ENCODE measurements around the gene ZNF618. TPM values are rescaled to one million over a fixed set of nuclear protein-coding genes. Genes with fewer than 3 reads are reported as not detected.

ZNF618 gene
- polyA plus RNA-seq, 1 of the 3 experiments (the other 2 are of a cell fraction): 6.2 TPM

DNA sequence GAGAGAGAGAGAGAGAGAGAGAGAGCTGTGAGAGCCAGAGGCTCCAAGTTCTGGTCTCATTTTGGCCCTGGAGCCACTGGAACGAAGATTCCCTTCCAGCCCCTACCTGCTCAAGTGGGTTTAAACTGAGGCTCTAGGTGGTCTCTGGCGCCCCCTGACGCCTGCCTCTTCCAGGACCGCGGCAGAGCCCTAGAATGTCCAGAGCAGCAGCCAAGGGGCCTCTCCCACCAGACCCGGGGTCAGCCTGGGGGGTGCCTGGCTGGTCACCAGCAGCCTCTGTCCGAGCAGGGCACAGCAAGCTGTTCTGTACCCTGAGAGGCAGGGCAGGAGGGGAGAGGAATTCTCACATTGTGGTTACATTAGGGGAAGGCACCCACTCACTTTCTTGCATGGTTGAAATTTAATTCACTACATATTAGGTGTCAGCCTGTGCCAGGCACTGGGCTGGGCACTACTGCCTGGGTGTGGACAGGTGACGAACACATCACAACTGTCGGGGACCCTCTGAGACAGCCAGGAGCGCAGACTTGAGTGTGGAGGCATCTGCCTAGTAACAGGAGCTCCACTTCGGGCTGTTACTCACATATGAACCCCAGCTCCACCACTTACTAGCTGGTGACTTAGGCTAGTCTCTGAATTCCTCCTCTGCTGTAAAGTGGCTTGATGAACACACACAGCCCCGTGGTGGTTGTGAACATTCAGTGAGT lies 157.4 kb downstream of the ZNF618 start:
- Histone ChIP-seq H3K27me3 (ENCODE audit: insufficient read depth) (no peaks in the 10 kb centered on the region), H4K20me1 (ENCODE audit: insufficient read depth) (no peaks in the 10 kb centered on the region), H3F3A (replicated peaks; ENCODE audit: insufficient read depth) (no peaks in the 10 kb centered on the region), H3K4me1 (ENCODE audit: control insufficient read depth in 1 of 2, insufficient read depth in 2 of 2, low read depth in 1 of 2, low read length in 1 of 2) (no peaks in the 10 kb centered on the region; a peak in 1 of 4 replicates), H3K9ac (no peak overlapping the region), H3K27ac (ENCODE audit: low read depth in 2 of 2, low read length in 1 of 2) (no peak overlapping the region), H3K4me3 (ENCODE audit: low read depth in 2 of 2, low read length in 1 of 2) (peak overlapping the region in 1 of 2 experiments; percentile 23; a peak in 1 of 4 replicates), H3K36me3 (replicated peaks in 1 of 2; ENCODE audit: control insufficient read depth in 1 of 2, insufficient read depth in 2 of 2, low read length in 1 of 2) (peaks cover 20 to 73% of the 10 kb centered on the region in 2 experiments), H3K9me3 (no peaks in the 10 kb centered on the region), H2AFZ (ENCODE audit: low read depth) (no peak overlapping the region), H3K79me2 (ENCODE audit: insufficient read depth) (no peaks in the 10 kb centered on the region), H3K4me2 (no peak overlapping the region), H3K9me2 (no peaks in the 10 kb centered on the region)
- ChIA-PET CTCF (interaction anchor here (0.6 to 3.7 kb wide), 23 partner anchors 10 to 352 kb away, joined by 3 to 26 read pairs (median 4); partner anchors contain the start of gene ZNF618), POLR2A (no interaction called here)
- no peak for TF ChIP-seq EP300 (IDR thresholded peaks at IDR 0.05; ENCODE audit: borderline replicate concordance in 1 of 2, low read depth in 1 of 2, low read length in 1 of 2)
- TF ChIP-seq, protein P1, sequence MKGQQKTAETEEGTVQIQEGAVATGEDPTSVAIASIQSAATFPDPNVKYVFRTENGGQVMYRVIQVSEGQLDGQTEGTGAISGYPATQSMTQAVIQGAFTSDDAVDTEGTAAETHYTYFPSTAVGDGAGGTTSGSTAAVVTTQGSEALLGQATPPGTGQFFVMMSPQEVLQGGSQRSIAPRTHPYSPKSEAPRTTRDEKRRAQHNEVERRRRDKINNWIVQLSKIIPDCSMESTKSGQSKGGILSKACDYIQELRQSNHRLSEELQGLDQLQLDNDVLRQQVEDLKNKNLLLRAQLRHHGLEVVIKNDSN (IDR thresholded peaks at IDR 0.05; ENCODE audit: borderline replicate concordance, low read depth): no peak
- TF ChIP-seq FOSL2 (IDR thresholded peaks at IDR 0.05; ENCODE audit: borderline replicate concordance, low read depth): no peak
- peak; percentile 79 for TF ChIP-seq RAD21 (IDR thresholded peaks at IDR 0.05; ENCODE audit: low read length)
- TF ChIP-seq RXRA (IDR thresholded peaks at IDR 0.05; ENCODE audit: borderline replicate concordance, low read depth): no peak
- no peak for TF ChIP-seq NFIC (IDR thresholded peaks at IDR 0.05; ENCODE audit: borderline replicate concordance)
- no peak for TF ChIP-seq MEF2A (IDR thresholded peaks at IDR 0.05; ENCODE audit: borderline replicate concordance, low read depth)
- no peak for TF ChIP-seq FOXJ3 (CRISPR knock-in tag; IDR thresholded peaks at IDR 0.05)
- TF ChIP-seq, protein P2, sequence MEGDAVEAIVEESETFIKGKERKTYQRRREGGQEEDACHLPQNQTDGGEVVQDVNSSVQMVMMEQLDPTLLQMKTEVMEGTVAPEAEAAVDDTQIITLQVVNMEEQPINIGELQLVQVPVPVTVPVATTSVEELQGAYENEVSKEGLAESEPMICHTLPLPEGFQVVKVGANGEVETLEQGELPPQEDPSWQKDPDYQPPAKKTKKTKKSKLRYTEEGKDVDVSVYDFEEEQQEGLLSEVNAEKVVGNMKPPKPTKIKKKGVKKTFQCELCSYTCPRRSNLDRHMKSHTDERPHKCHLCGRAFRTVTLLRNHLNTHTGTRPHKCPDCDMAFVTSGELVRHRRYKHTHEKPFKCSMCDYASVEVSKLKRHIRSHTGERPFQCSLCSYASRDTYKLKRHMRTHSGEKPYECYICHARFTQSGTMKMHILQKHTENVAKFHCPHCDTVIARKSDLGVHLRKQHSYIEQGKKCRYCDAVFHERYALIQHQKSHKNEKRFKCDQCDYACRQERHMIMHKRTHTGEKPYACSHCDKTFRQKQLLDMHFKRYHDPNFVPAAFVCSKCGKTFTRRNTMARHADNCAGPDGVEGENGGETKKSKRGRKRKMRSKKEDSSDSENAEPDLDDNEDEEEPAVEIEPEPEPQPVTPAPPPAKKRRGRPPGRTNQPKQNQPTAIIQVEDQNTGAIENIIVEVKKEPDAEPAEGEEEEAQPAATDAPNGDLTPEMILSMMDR (IDR thresholded peaks at IDR 0.05): peak; percentile 59
- TF ChIP-seq SMC3 (IDR thresholded peaks at IDR 0.05; ENCODE audit: low read depth, low read length): peak; percentile 69
- no peak for TF ChIP-seq GATA2 (CRISPR knock-in tag; IDR thresholded peaks at IDR 0.05)
- TF ChIP-seq RFX5 (IDR thresholded peaks at IDR 0.05; ENCODE audit: low read length): no peak
- TF ChIP-seq, protein P3, sequence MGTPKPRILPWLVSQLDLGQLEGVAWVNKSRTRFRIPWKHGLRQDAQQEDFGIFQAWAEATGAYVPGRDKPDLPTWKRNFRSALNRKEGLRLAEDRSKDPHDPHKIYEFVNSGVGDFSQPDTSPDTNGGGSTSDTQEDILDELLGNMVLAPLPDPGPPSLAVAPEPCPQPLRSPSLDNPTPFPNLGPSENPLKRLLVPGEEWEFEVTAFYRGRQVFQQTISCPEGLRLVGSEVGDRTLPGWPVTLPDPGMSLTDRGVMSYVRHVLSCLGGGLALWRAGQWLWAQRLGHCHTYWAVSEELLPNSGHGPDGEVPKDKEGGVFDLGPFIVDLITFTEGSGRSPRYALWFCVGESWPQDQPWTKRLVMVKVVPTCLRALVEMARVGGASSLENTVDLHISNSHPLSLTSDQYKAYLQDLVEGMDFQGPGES (IDR thresholded peaks at IDR 0.05; ENCODE audit: low read depth, low read length): no peak
- no peak for TF ChIP-seq JUND (IDR thresholded peaks at IDR 0.05)
- TF ChIP-seq, protein P4, sequence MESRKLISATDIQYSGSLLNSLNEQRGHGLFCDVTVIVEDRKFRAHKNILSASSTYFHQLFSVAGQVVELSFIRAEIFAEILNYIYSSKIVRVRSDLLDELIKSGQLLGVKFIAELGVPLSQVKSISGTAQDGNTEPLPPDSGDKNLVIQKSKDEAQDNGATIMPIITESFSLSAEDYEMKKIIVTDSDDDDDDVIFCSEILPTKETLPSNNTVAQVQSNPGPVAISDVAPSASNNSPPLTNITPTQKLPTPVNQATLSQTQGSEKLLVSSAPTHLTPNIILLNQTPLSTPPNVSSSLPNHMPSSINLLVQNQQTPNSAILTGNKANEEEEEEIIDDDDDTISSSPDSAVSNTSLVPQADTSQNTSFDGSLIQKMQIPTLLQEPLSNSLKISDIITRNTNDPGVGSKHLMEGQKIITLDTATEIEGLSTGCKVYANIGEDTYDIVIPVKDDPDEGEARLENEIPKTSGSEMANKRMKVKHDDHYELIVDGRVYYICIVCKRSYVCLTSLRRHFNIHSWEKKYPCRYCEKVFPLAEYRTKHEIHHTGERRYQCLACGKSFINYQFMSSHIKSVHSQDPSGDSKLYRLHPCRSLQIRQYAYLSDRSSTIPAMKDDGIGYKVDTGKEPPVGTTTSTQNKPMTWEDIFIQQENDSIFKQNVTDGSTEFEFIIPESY (IDR thresholded peaks at IDR 0.05; ENCODE audit: borderline replicate concordance, low read depth): no peak
- peak; percentile 83 for DNase-seq
- WGBS (ENCODE audit: low lambda C conversion rate): 48% methylated on average over 5 of the region's 12 CpGs
